ENCODE measurements around the gene OSBPL8.

Gene OSBPL8

DNA sequence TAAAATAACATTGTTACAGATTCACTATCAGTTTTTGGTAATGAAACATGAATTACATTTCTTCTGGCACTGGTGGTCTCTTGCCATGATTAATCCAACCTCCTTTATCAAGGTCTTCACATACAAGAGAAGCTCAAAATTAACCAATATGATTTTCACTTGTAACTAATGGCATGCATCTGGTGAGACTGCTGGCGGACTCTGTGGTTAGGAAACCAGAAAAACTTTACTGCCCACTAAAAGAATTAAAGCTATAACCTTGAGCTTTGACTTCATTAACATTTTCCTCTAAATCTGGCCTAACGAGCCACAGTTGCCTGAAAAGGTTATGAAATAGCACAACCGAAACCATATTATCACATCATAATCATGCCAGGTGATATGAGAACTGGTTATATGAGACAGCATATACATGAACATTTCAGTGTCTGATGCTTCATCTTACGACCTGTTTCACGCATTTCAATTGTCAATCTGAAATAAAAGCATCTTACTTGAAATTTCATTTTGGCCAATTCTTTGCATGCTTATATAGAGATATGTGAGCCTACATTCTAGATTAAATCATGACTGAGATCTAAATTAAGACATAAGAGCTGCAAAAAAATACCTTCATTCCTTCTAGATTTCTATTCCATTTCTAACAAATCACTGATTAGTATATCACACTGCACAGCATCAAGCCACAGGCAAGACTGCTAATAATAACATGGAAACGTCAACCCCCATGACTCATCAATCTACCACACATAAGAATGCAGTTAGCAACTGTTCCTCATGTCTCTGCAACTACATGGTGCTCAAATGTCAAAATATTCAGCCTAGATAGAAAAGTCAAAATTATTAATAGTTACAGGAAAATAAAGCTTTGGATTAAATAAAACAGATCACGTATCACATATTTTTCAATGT, 89.3 kb downstream of the OSBPL8 start:
- DNase-seq (ENCODE audit: low spot score): no peak

DNA sequence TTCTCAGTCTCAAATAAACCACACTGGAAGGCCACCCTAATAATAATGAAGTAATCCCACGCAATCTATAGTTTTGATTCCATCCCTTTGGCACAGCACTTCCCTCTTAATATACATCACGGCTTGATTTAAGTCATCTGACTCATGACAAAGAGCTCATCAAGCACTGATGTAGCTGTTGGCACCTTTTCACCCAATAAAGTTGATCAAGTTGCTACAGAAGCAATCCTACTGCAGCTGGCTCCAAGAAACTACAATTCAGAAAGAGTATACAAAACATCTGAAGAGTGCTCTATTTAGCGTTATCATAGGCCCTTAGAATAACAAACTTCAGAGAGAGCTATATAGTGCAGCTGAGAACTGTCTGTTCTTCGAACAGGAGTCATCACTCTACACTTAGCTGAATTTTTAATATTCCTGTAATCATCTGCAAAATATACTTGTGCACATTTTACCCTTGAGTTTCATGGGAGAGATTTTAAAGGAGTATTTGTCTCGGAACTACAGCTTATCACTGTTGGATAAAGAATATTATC, 94.9 kb downstream of the OSBPL8 start:
- no peak for DNase-seq (ENCODE audit: low spot score)

DNA sequence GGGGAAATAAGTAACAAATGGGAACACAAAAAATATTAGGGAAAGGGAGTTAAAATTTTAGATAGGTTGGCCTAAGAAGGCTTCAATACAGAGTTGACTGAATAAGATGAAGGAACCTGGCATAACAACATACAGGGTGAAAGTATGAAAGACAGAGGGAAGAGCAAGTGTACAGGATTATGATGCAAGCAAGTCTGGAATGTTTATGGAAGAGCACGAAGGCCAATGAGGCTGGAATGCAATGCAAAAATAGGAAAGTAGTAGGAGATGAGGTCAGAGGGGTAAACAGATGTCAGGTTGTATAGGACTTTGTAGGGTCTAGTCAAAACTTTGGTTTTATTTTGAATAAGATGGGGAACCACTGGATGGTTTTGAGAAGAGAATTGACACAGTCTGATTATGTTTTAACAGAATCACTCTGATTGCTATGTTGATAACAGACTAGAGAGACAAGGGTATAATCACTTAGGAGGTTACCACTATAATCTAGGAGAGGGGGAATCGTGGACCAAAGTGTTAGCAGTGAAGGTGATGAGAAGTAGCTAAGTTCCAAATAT, 96.8 kb downstream of the OSBPL8 start:
- DNase-seq (ENCODE audit: low spot score): no peak

DNA sequence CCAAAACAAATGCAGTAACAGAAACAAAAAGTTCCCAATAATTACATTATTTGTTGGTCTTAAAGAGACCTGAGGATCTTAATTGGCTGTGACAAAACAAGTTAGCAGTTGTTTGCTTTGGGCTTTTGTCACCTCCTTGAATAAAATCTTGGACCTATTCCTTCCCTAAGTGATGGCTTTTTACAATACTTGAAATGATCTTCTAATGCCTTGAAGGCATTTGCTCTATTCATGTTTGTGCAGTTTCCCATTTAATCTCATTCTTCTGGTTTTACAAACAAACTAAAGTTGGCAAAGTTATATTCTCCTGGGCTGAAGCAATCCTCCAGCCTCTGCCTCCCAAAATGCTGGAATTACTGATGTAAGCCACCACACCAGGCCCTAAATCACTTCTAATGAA, 98.8 kb downstream of the OSBPL8 start:
- no peak for DNase-seq (ENCODE audit: low spot score)

DNA sequence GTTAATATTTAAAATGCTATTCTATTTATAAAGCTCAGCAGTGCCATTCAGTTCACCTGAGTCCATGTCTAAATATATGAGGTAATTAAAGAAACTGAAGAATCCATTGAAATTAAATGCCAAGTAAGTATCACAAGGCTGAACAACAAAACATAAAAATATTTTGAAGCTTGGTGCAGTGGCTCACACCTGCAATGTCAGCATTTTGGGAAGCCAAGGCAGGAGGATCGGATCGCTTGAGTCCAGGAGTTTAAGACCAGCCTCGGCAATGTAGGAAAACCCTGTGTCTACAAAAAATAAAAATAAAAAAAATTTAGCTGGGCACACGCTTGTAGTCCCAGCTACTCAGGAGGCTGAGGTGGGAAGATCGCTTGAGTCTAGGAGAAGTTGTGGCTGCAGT, 101.8 kb downstream of the OSBPL8 start:
- DNase-seq (ENCODE audit: low spot score): no peak

DNA sequence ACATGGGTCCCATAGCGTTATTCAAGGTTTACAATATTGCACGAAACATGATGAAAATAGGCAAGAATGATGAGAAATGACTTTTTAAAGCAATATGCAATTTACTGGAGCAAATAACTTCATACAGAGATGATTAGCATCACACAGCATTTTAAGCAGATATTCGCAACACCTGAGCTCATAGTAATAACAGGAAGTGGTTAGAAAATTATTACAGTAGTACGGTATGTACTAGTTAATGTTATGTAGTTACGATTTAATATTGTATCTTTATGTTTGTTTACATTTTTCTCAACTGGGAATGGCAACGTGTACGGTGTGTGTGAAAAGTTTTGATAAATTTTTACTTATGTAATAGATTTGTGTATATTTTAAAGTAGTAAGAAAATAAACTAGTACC, 102.6 kb downstream of the OSBPL8 start:
- DNase-seq (ENCODE audit: low spot score): no peak

DNA sequence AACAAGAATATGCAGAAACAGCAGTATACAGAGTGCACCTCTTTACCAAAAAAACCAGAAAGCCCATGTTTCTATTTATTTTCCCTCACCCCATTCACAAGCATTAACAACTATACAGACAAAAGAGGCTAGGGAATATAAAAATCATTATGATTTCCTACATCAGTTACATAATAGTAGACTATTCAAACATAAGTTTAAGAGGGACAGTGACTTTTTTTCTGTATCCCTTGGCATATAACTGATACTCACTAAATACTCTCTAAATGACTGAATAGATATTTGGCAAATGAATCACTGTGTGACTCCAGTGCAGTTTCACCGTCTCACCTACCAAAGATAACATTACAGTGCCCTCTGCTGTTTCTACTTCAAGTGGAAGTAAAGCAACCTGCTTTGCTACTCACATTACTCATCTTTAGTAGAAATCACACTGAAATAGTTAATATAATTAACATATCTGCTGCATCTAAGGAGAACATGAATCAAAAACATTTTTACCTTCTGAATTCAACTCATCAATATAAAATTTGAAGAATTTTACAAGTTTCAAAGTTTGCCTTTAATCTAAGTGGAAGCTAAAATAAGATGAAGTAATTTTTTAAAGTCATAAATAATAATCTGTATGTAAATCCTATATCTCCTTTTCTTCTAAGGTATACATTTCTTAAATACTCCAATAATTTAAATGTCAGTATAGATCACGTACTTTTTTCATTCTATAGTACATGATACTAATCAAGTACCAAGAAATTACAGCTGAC, 103.8 kb downstream of the OSBPL8 start:
- peak; percentile 50 for DNase-seq (ENCODE audit: low spot score)

DNA sequence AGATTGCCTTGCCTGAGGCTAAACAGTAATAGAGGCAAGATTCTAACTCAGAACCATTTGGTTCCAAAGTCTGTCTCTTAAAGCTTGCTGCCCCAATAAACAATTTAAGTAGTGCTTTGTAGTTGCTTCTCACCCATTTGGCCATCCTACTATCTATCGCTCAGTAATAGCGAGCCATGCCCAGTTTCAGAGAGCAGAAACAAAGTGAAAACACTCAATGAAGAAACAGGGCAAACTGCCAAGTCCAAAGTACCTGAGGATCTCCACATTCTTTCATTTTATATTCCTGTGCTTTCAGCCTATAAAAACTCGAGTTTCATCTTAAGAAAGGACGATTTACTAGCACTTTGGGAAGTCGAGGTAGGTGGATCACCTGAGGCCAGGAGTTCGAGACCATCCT, 108.0 kb downstream of the OSBPL8 start:
- no peak for DNase-seq (ENCODE audit: low spot score)

DNA sequence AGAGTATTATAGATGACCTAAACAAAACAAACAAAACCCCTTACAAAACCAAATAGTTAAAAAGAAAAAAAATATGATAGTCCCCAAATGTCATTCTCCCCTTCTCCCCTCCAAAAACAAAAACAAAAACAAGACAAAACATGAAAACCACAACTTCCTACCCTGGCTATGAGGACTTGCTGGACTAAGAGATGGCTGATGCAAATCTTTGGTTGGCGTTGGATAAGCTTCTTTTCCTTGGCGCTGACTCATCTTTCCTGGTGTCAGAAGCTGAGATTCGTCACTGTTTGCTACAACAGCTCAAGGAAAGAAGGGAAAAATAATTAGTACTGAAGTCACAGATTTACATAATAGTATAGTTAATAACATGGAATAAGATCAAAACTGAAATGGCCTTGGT, 108.9 kb downstream of the OSBPL8 start:
- no peak for DNase-seq (ENCODE audit: low spot score)

DNA sequence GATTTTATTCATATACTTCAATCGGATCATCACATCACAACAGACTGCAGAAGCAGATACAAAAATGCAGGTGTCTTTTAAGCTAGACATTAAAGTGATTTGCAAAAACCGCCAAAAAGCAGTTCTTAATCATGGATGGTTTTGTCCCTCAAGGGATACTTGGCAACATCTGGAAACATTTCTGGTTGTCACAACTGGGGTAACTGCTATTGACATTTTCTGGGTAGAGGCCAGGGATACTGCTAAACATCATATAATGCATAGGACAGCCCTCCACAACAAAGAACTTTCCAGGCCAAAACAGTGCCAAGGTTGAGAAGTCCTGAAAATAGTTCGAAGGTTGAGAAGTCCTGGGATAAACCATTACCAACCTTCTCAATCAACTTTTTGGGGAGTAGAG, 109.6 kb downstream of the OSBPL8 start:
- DNase-seq (ENCODE audit: low spot score): no peak

DNA sequence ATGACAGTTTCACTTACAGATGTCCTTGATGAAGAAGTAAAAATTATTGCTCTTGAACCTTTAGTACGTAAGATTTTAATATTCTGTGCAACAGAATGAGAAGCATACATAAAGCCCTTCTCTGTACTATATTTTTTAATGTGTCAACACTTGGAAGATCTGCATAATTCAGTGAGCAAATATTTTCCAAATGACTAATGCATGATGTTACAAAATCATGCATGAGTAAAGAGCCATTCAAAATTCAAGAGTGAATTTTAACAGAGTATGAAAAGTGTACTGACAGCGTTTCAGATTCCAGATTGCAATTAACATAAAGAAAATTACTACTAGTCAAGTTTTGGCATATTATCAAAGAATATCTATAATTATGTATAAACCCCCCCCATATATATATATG, 110.0 kb downstream of the OSBPL8 start:
- DNase-seq (ENCODE audit: low spot score): no peak

DNA sequence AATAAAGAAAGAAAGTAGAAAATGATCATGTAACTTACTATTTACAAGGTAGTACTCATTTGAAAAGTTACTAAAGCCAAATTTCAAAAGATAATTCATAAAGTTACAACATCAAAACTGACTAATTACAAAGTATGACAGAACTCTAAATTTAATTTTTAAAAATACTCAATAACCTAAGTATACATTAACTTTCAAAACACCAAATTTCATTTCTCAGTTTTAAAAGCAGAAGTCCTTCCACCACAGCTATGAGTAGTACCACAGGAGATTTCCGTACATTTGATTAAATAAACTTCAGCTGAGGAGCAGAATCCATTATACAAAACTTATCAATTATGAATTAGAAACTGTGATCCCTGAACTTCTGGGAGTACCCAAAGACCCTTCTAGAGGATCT, 110.6 kb downstream of the OSBPL8 start:
- DNase-seq (ENCODE audit: low spot score): no peak

DNA sequence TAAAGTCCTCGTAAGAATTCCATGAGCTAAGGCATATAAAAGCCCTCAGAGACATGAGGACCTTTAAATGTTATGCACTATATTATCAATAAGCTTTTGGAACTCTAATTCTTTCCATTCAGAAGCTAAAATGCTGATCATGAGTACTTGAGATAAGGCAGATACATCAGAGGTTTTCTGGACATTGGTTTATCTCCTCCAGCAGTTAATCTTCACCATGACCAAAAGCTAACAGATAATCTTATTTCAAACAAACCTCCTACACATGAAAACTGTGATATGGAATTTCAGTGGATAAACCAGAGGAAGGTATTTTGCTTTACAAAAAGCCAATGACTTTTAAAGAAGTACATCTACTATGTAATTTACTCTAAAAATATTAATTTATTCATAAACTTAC, 113.5 kb downstream of the OSBPL8 start:
- DNase-seq (ENCODE audit: low spot score): no peak

DNA sequence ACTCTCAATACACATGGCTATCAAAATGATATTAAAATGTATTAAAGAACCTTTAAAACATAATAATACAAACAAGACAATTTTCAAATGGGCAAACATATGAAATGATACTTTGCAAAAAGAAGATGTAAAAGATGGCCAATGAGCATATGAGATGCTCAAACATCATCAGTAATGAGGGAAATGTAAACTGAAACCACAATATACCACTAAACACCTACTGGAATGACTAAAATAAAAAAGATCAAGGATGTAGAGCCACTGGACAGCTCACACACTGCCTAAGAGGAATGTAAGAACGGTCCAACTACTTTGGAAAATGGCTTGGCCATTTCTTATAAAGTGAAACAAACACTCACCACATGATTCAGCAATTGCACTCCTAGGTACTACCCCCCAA, 114.1 kb downstream of the OSBPL8 start:
- DNase-seq (ENCODE audit: low spot score): no peak

DNA sequence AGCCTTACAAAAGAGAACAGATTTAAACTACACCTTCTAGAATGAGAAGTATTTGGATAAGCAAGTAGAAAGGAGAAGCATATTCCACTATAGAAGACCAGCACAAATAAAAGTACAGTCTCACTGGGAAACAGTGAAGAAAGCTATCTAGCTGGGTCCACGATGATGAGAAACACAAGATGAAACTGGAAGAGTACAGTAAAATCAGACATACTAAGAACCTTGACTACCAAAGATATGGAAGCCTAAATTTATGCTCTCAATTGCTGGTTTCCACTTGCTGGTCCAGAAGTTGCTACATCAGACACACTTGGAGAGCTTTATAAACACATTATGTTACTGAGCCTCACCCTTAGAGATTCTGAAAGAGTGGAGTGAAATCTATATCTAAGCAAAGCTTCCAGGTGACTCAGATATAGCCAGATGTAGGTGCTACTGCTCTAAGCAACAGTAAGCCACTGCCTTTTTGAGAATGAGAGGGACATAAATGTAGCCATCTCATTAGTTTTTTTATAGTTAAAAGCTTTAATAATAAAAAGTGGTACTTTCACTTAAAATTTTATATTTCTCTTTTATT, 115.1 kb downstream of the OSBPL8 start:
- no peak for DNase-seq (ENCODE audit: low spot score)

DNA sequence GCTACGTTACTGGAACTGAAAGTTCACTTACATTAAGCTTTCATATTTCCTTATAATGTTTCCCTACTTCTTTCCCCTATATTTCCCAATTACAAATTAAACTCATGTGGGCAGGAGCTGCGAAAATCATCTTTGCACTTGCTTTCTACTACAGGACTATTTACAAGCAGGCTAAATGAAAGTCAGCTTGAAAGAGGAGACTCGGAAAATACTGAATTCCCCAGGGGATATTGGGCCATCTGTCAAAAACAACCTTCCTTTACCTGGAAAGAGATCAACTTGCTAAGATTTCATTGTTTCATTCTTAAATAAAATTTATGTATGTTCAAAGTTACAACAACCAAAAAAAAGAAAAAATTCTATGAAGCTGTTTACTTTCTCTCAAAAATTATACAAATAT, 118.6 kb downstream of the OSBPL8 start:
- no peak for DNase-seq (ENCODE audit: low spot score)

DNA sequence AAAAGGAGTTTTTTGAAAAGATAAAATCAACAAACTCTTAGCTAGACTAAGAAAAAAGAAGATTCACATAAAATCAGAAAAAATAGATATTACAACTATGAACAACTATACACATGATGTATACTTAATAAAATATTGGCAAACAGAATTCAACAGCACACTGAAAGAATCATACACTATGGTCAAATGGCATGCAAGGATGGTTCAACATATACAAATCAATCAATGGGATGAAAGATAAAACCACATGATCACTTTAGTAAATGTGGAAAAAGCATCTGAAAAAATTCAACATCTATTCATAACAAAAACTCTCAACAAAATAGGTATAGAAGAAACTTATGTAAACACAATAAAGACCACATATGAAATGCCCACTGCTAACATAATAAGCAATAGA, 126.8 kb downstream of the OSBPL8 start:
- DNase-seq (ENCODE audit: low spot score): no peak

DNA sequence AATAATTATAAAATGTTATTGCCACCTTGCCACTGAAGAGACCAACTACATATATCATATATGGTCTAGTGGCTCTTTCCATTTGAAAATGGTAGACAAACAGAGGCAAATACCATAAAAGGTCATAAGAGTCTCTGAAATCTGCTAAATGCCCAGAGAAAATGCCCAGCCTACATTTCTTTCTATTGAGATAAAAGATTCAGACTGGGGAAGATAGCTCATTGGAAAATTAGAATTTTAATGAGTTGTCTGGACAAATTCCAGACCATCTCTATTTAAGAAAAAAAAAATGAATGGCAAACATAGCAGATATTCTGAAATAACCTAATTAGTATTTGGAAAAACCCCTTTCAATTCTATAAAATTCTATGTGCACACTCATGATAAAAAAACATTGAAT, 131.5 kb downstream of the OSBPL8 start:
- DNase-seq (ENCODE audit: low spot score): no peak

DNA sequence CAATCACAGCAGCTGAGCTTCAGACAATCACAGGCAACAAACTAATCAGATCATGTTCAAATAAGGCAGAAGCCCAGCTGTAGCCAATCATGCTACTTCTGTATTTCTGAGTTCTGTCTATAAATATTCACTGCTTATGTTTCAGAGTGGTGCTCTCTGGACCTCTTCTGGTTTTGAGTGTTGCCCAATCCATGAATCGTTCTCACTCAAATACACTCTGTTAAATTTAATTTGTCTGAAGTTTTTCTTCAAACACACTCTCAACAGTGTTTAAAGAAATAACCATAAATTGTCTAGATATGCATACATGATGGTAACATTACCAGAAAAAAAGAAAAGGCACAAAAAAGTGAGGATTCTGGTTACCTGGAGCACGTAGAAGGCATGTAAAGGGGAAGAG, 133.4 kb downstream of the OSBPL8 start:
- DNase-seq (ENCODE audit: low spot score): no peak

DNA sequence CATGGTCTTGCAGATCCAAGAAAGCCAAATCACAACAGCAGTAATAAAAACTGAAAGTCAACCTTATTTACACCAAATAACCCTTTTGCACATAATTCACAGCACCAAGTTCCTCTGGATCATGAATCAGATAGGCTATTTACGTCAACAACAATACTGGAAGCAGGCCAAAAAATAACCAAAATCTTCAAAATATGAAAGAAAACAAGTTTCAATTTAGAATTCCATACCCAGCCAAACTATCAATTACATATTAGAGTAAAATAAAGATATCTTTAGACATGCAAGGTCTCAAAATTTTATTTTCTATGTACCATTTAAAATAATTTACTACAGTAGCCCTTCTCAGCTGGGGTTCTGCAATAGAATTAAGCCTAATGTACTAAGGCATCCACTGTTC, 134.6 kb downstream of the OSBPL8 start:
- DNase-seq (ENCODE audit: low spot score): no peak

DNA sequence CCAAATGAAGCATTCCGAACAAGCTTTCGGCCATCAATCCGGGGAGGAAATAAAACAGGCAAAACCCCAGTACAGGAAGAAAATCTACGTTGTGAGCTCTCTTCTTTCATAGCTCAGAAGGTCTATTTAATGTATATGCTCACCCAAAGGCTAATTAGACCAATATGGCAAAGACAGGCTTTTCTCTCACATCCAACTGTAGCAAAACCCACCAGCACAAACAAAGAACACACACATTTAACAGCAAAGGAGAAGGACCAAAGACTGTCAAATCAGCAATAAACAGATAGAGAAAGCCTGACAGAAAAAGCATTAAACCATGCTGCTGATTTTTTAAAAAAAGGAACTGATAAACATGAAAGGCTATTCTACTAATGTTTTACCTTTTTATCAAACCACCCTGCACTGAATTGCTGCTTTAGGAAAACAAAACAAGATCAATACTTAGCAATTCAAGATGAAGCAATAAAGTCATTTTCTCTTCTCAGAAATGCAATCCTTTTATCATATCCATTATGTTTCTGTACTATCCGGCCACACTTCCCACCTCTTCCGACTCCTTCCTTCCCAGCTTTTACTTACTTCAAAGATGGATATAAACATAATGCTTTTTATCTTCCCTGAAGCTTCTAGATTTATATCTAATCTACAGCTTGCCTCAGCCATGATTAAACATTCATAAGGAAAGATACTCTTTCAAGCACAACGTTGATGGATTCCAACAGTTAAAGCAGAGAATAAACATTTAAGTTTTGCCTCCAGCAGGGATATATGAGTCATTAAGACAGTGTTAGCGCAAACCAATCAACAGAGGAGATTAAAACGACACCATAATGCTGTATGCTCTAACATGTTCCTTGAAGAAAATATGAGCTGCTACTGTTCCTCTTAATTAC, 136.8 kb downstream of the OSBPL8 start:
- DNase-seq (ENCODE audit: low spot score): no peak

DNA sequence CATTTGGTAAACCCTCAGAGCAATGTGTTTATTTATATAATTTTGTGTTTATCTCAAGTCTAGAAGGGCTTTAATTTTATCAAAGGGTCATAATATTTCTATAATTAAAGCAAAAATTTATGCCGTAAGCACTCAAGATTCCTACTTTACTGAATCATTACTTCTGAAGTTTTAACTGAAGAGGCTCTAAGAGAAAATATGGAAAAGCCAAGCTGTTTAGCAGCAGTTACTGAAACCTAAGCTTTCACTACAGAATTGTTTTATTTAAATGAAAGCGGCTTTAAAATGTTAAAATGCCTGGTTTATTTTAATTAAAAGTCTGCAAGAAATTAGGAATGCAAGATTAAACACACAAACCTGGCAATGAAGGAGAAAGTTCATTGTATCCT, 137.4 kb downstream of the OSBPL8 start:
- DNase-seq (ENCODE audit: low spot score): no peak
